HepG2 (cell line): ENCODE results near the gene RAB20.

Experiments
- ARHGAP35 ChIP-seq: sonication (generic); formaldehyde crosslinking; IDR thresholded peaks from 2 replicates; pipeline ENCODE4 v1.9.0; 2022; ENCODE audit warnings: mild to moderate bottlenecking, inconsistent platforms, moderate library complexity, missing genetic modification reagents, borderline replicate concordance
- CTCF ChIP-seq: sonication (generic); formaldehyde crosslinking; IDR thresholded peaks from 2 replicates; pipeline ENCODE4 v1.5.0; 2020; ENCODE audit warnings: mild to moderate bottlenecking, missing genetic modification reagents, moderate library complexity
- ESRRA ChIP-seq: sonication (generic); formaldehyde crosslinking; IDR thresholded peaks from 2 replicates; pipeline ENCODE4 v1.5.1; 2020; ENCODE audit warnings: mild to moderate bottlenecking, low read depth, missing genetic modification reagents
- KLF9 ChIP-seq: IDR thresholded peaks from 2 replicates; pipeline ENCODE4 v1.6.1; 2016; ENCODE audit warnings: low read depth
- MXI1 ChIP-seq: IDR thresholded peaks from 3 replicates; pipeline ENCODE4 v1.6.1; 2012; ENCODE audit warnings: low read depth, low read length, inconsistent platforms, borderline replicate concordance
- ZFP36 ChIP-seq: fragments of 150-350 bp; IDR thresholded peaks from 2 replicates; pipeline ENCODE4 v1.6.1; 2018; ENCODE audit warnings: borderline replicate concordance, low read length, low read depth; ENCODE audit not compliant: partially characterized antibody
- ZNF24 ChIP-seq: fragments of 450-650 bp; IDR thresholded peaks from 2 replicates; pipeline ENCODE4 v1.6.1; 2017; ENCODE audit warnings: antibody characterized with exemption, mild to moderate bottlenecking

DNA sequence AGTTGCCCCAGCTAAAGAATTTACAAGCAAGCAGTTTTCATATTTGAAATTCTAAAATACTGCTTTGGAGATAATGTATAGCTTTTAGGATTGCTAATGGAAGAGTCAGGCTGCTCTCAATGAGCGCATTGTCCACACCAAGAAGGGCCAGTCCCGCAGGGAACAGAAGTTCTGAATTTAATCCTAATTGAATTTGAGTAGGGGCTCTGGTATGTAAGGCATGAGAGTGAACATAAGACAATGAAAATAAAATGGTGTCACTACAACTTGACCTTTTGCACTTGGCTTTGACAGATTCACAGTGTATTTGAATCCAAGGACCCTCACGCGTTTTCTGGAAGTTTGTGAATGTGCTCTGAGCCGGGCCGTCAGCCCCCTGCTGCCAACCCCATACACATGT is 32.6 kb downstream of the RAB20 start:
- TF ChIP-seq KLF9 (CRISPR knock-in tag) (no peak), ZFP36 (no peak), CTCF (CRISPR knock-in tag) (no peak), ZNF24 (no peak), ESRRA (CRISPR knock-in tag) (no peak), ARHGAP35 (CRISPR knock-in tag) (no peak), MXI1 (no peak)
